SH-SY5Y (cell line): Measurements from ENCODE around the gene PLEKHG1.

Source experiments
- GATA2 ChIP-seq: IDR thresholded peaks from 2 replicates; pipeline ENCODE4 v1.6.1; 2011; ENCODE audit warnings: mild to moderate bottlenecking, low read depth, low read length
- GATA3 ChIP-seq: IDR thresholded peaks from 2 replicates; pipeline ENCODE4 v1.6.1; 2011; ENCODE audit warnings: low read depth, mild to moderate bottlenecking, low read length, moderate library complexity

GRCh38 chr6:150619275-150619674 lies 19.6 kb downstream of the PLEKHG1 start:
- no peak for TF ChIP-seq GATA2
- no peak for TF ChIP-seq GATA3
